Endodermal cell (in vitro differentiated cells): ENCODE data around the gene PPP1R37. TPM values are rescaled to one million over a fixed set of nuclear protein-coding genes. Genes with fewer than 3 reads are reported as not detected.

Experiments
- DNase-seq: peaks from one replicate; pipeline ENCODE4 v3.0.0-alpha.2; 2017
- H3K27ac ChIP-seq: 2 replicates; pipeline ENCODE4 v1.5.1; 2013; ENCODE audit warnings: mild to moderate bottlenecking, low read depth, low read length, moderate library complexity
- H3K27me3 ChIP-seq: 2 replicates; pipeline ENCODE4 v1.6.1; 2013; ENCODE audit warnings: mild to moderate bottlenecking, low read length, moderate library complexity; ENCODE audit not compliant: insufficient read depth, control insufficient read depth, poor library complexity, severe bottlenecking
- H3K36me3 ChIP-seq: 2 replicates; pipeline ENCODE4 v1.7.0; 2013; ENCODE audit warnings: mild to moderate bottlenecking, low read length, moderate library complexity; ENCODE audit not compliant: control insufficient read depth, insufficient read depth
- H3K4me1 ChIP-seq: one replicate; pipeline ENCODE4 v1.7.0; 2013; ENCODE audit warnings: low read length; ENCODE audit not compliant: control insufficient read depth, insufficient read depth
- H3K4me3 ChIP-seq: 2 replicates; pipeline ENCODE4 v1.5.1; 2013; ENCODE audit warnings: mild to moderate bottlenecking, low read length, moderate library complexity
- H3K9ac ChIP-seq: 2 replicates; pipeline ENCODE4 v1.6.1; 2013; ENCODE audit warnings: mild to moderate bottlenecking, low read length, moderate library complexity; ENCODE audit not compliant: poor library complexity, severe bottlenecking; ENCODE audit errors: extremely low read depth
- H3K9me3 ChIP-seq: 2 replicates; pipeline ENCODE4 v1.6.1; 2013; ENCODE audit warnings: mild to moderate bottlenecking, low read length, moderate library complexity; ENCODE audit not compliant: control insufficient read depth
- H3K27ac Mint-ChIP-seq: 2 replicates; pipeline ENCODE4 v1.8.0; 2020; ENCODE audit warnings: mixed read lengths
- H3K27me3 Mint-ChIP-seq: 2 replicates; pipeline ENCODE4 v1.8.0; 2021; ENCODE audit warnings: mild to moderate bottlenecking, mixed read lengths; ENCODE audit not compliant: insufficient read depth
- H3K36me3 Mint-ChIP-seq: 2 replicates; pipeline ENCODE4 v1.8.0; 2020; ENCODE audit warnings: low read depth, mixed read lengths
- H3K4me1 Mint-ChIP-seq: 2 replicates; pipeline ENCODE4 v1.8.0; 2020; ENCODE audit warnings: mixed read lengths
- H3K4me3 Mint-ChIP-seq: 2 replicates; pipeline ENCODE4 v1.8.0; 2020; ENCODE audit warnings: mild to moderate bottlenecking, moderate library complexity, mixed read lengths
- H3K9me3 Mint-ChIP-seq: 2 replicates; pipeline ENCODE4 v1.8.0; 2020; ENCODE audit warnings: mild to moderate bottlenecking, mixed read lengths
- WGBS, 2 experiments: methylation state at CpG; one replicate each; pipeline versions ENCODE4 v1.1.5 to v1.1.7; 2013; ENCODE audit warnings: missing lambda C conversion rate in 2 of 2, mixed read lengths in 1 of 2; ENCODE audit not compliant: insufficient coverage in 1 of 2, insufficient read length in 1 of 2; 5-methylcytosine and 5-hydroxymethylcytosine counted together
- total RNA-seq, 2 donors: library from RNA; stranded (reverse); fragmentation: NEBNext Ultra II Directional in 1 of 2; extraction: Animal tissue kit (Norgen Biotek cat#: 25700) in 1 of 2; gene quantifications; 2 replicates in 1 of 2; 3 replicates in 1 of 2; pipeline ENCODE4 v1.2.1, GENCODE V29; 2021
- TF ChIP-seq, protein P1 (sequence below): fragments of 200-600 bp; sonication (generic); conservative IDR thresholded peaks from 2 replicates; pipeline ENCODE4 v1.5.0; 2021; ENCODE audit warnings: antibody characterized with exemption, mild to moderate bottlenecking

The PPP1R37 gene
- total RNA-seq, 2 donors from 2014 or later = 23.6 to 32.5 TPM

DNA sequence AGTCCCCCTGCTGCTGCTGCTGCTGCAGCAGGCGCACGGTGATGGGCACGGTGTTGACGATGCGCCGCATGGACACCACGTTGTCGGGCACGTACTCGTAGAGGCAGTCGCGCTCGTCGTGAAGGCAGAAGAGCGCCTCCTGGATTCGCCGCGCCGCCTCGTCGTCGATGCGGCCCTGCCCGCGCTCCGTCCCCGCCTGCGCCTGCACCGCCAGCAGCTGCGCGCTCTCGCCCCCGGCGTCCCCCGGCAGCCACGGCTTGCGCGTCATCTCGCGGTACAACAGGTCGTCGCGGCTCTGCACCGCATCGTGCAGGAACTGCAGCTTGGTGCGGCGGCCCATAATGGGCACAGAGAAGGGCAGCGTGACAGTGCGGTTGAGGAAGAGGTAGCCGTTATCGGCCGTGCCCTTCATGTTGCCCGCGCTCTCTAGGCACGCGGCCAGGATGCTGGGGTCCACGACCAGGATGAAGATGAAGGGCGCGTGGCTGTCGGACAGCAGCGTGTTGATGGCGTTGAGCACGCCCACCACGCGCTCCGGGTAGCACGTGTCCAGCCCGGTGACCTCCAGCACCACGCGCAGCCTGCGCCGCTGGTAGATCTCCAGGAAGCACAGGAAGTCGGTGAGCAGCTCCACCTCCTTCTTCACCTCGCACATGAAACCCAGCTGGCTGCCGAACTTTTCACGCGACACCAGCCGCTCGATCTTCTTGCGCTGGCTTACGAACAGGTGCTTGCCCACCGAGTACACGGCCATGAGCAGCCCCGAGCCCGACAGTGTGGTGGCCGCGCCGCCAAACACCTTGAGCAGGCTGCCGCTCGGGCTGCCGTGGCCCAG, 59.7 kb downstream of the PPP1R37 start:
- Histone ChIP-seq H3K27ac (no peak overlapping the region), H3K9ac (no peak overlapping the region), H3K4me1 (peaks cover 12% of the 10 kb centered on the region), H3K4me3 (no peak overlapping the region), H3K27me3 (peaks cover 3% of the 10 kb centered on the region), H3K9me3 (no peaks in the 10 kb centered on the region), H3K36me3 (no peaks in the 10 kb centered on the region)
- Mint-ChIP-seq H3K27ac (no peak overlapping the region), H3K4me1 (peaks cover 10% of the 10 kb centered on the region), H3K36me3 (peaks cover 7% of the 10 kb centered on the region), H3K27me3 (peaks cover 62% of the 10 kb centered on the region), H3K4me3 (no peak overlapping the region), H3K9me3 (peaks cover 4% of the 10 kb centered on the region)
- TF ChIP-seq, protein P1, sequence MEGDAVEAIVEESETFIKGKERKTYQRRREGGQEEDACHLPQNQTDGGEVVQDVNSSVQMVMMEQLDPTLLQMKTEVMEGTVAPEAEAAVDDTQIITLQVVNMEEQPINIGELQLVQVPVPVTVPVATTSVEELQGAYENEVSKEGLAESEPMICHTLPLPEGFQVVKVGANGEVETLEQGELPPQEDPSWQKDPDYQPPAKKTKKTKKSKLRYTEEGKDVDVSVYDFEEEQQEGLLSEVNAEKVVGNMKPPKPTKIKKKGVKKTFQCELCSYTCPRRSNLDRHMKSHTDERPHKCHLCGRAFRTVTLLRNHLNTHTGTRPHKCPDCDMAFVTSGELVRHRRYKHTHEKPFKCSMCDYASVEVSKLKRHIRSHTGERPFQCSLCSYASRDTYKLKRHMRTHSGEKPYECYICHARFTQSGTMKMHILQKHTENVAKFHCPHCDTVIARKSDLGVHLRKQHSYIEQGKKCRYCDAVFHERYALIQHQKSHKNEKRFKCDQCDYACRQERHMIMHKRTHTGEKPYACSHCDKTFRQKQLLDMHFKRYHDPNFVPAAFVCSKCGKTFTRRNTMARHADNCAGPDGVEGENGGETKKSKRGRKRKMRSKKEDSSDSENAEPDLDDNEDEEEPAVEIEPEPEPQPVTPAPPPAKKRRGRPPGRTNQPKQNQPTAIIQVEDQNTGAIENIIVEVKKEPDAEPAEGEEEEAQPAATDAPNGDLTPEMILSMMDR = peak; percentile 49
- peak; percentile 89 for DNase-seq
- WGBS, 2 experiments = 74 to 88% methylated on average over 57 to 91 of the region's 91 CpGs

DNA sequence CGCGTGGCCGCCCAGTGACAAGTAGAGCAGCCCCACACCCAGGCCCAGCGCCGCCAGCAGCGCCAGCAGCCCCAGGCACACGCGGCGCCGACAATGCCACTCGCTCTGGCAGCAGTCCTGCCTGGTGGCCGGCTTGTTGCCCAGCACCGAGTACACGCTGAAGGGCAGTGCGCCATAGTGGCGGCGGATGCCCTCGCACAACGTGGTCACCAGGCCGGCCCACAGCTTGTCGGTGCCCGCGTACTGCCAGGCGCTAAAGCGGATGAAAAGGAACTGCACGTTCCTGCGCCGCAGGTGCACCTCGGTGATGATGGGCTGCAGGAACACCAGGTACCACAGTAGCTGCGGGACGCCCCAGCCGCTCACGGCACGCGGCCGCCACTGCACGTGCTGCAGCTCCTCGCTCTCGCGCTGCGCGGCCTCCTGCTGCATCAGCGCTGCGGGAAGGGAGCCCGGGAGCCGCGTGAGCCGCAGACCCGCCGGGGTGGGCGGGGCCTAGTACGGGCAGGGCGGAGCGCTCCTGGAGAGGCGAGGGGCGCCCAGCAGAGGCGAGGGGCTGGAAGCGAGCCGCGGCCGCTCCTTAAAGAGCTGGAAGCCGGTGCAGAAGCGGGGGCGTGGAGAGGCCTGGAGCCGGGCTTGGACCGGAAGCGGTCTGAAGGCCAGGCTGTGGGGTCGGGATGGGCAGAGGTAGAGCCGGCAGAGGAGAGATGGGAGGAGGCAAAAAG, 60.5 kb downstream of the PPP1R37 start:
- Mint-ChIP-seq H3K27me3 (peaks cover 66% of the 10 kb centered on the region), H3K27ac (no peak overlapping the region), H3K4me1 (peaks cover 10% of the 10 kb centered on the region), H3K4me3 (peak overlapping the region; percentile 42), H3K9me3 (peaks cover 4% of the 10 kb centered on the region), H3K36me3 (peaks cover 7% of the 10 kb centered on the region)
- H3K9ac ChIP-seq = no peak overlapping the region
- no peaks in the 10 kb centered on the region for H3K9me3 ChIP-seq
- H3K4me3 ChIP-seq = peak overlapping the region; percentile 45
- H3K27me3 ChIP-seq = peaks cover 3% of the 10 kb centered on the region
- no peaks in the 10 kb centered on the region for H3K36me3 ChIP-seq
- no peak overlapping the region for H3K27ac ChIP-seq
- TF ChIP-seq, protein P1 = no peak
- H3K4me1 ChIP-seq = peaks cover 12% of the 10 kb centered on the region
- 38 to 55% methylated on average over 38 to 69 of the region's 69 CpGs for WGBS, 2 experiments
- peak; percentile 84 for DNase-seq

DNA sequence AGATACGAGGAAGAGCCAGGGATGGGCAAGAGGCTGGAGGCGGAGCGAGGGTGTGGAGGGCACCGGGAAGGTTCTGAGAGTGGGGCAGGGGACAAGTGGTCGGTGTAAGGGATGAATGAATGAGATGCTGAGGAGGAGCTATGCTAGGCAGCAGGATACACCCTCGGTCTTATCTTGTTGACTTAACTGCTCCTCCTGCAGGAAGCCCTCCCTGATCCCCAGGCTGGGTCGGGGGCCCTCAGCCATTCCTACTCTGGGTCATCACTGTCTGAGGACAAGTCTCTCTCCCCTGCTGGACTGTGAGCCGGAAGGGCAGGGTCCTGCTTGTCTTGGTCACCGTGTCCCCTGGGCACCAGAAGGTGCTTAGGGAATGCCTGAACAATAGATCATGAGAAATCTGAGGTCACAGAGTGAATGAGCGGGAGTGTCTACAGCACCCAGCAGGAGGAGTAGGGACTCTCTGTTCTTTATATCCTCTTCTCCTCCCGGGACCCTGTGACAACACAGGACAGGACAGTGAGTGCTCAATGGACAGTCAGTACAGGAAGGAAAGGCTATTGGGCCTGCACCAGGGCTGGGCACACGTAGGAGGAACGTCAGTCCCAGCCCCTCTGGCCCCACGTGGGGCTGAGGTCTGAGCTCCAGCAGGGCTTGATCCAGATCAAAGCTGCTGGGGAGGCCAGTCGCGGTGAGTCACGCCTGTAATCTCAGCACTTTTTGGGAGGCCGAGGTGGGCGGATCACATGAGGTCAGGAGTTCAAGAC, 61.3 kb downstream of the PPP1R37 start:
- no peak overlapping the region for H3K9ac ChIP-seq
- peaks cover 10% of the 10 kb centered on the region for H3K4me1 Mint-ChIP-seq
- H3K9me3 ChIP-seq = no peaks in the 10 kb centered on the region
- peak overlapping the region; percentile 42 for H3K4me3 Mint-ChIP-seq
- peaks cover 6% of the 10 kb centered on the region for H3K36me3 Mint-ChIP-seq
- DNase-seq = no peak
- peaks cover 12% of the 10 kb centered on the region for H3K4me1 ChIP-seq
- TF ChIP-seq, protein P1 = no peak
- H3K27me3 Mint-ChIP-seq = peaks cover 66% of the 10 kb centered on the region
- peak overlapping the region; percentile 45 for H3K4me3 ChIP-seq
- WGBS, 2 experiments = 46 to 62% methylated on average over 18 to 19 of the region's 19 CpGs
- H3K27ac Mint-ChIP-seq = no peak overlapping the region
- H3K36me3 ChIP-seq = no peaks in the 10 kb centered on the region
- peaks cover 4% of the 10 kb centered on the region for H3K9me3 Mint-ChIP-seq
- H3K27ac ChIP-seq = no peak overlapping the region
- H3K27me3 ChIP-seq = peaks cover 3% of the 10 kb centered on the region
